Brain microvascular endothelial cell (primary cell): Measurements from ENCODE around the gene BRD1.

Experiments used
- DNase-seq: peaks from one replicate; pipeline ENCODE4 v3.0.0-alpha.2; 2020
- H3K27ac ChIP-seq: fragments of 250-450 bp; sonication (Bioruptor Pico); 2 replicates; pipeline ENCODE4 v1.5.1; 2020; ENCODE audit warnings: mild to moderate bottlenecking, moderate library complexity
- H3K27me3 ChIP-seq: fragments of 250-450 bp; sonication (Bioruptor Pico); replicated peaks from 2 replicates; pipeline ENCODE4 v1.5.1; 2020; ENCODE audit warnings: mild to moderate bottlenecking
- H3K36me3 ChIP-seq: fragments of 250-450 bp; sonication (Bioruptor Pico); replicated peaks from 2 replicates; pipeline ENCODE4 v1.5.1; 2020; ENCODE audit warnings: mild to moderate bottlenecking
- H3K4me3 ChIP-seq: 2 replicates; pipeline ENCODE4 v1.5.1; 2011; ENCODE audit warnings: low read depth, mild to moderate bottlenecking, control low read depth, low read length, moderate library complexity
- CTCF ChIP-seq: IDR thresholded peaks from 2 replicates; pipeline ENCODE4 v1.5.1; 2011; ENCODE audit warnings: low read depth, mild to moderate bottlenecking, moderate library complexity, low read length, control low read depth, inconsistent platforms; ENCODE audit errors: missing control alignments
- in situ Hi-C: cut with HindIII; loops from 2 replicates; pipeline ENCODE4 v1.10.0; 2017; ENCODE audit warnings: low sequenced_read_pairs, low pct_ligation_motif_present

BRD1 gene

GRCh38 chr22:49811020-49811791, 16.5 kb downstream of the BRD1 start:
- in situ Hi-C loops: no loop called here
- H3K27me3 ChIP-seq: no peaks in the 10 kb centered on the region
- peaks cover 4% of the 10 kb centered on the region for H3K36me3 ChIP-seq
- H3K27ac ChIP-seq: no peak overlapping the region
- no peak for TF ChIP-seq CTCF
- H3K4me3 ChIP-seq: no peak overlapping the region
- no peak for DNase-seq

- in situ Hi-C loops: no loop called here
- H3K27me3 ChIP-seq: no peaks in the 10 kb centered on the region
- no peak overlapping the region for H3K4me3 ChIP-seq
- H3K27ac ChIP-seq: no peak overlapping the region
- H3K36me3 ChIP-seq: peaks cover 4% of the 10 kb centered on the region
- no peak for TF ChIP-seq CTCF
- DNase-seq: no peak
Observed at GRCh38 chr22:49810363-49811019, 17.2 kb downstream of the BRD1 start.

GRCh38 chr22:49807780-49808708, 19.6 kb downstream of the BRD1 start:
- in situ Hi-C loops: no loop called here
- H3K27me3 ChIP-seq: no peaks in the 10 kb centered on the region
- H3K36me3 ChIP-seq: peaks cover 6% of the 10 kb centered on the region
- no peak for TF ChIP-seq CTCF
- DNase-seq: no peak
- H3K4me3 ChIP-seq: no peak overlapping the region
- no peak overlapping the region for H3K27ac ChIP-seq

- Histone ChIP-seq H3K27me3 (no peaks in the 10 kb centered on the region), H3K27ac (no peak overlapping the region), H3K4me3 (no peak overlapping the region), H3K36me3 (peaks cover 11% of the 10 kb centered on the region)
- in situ Hi-C loops: no loop called here
- TF ChIP-seq CTCF: no peak
- DNase-seq: no peak
Observed at GRCh38 chr22:49807129-49807528, 20.5 kb downstream of the BRD1 start.

GRCh38 chr22:49803737-49804375, 23.8 kb downstream of the BRD1 start:
- H3K4me3 ChIP-seq: no peak overlapping the region
- H3K36me3 ChIP-seq: peaks cover 17% of the 10 kb centered on the region
- H3K27me3 ChIP-seq: no peaks in the 10 kb centered on the region
- H3K27ac ChIP-seq: no peak overlapping the region
- TF ChIP-seq CTCF: no peak
- in situ Hi-C loops: no loop called here
- no peak for DNase-seq
